ENCODE results near the gene OXNAD1. TPM values are rescaled to one million over a fixed set of nuclear protein-coding genes. Genes with fewer than 3 reads are reported as not detected.

Gene OXNAD1
- total and polyA plus RNA-seq, 2 of the 13 experiments (the other 11 are each of a cell fraction or from before 2014, with no cell fraction given), result 9.9 to 18.8 TPM

- no peak for TF ChIP-seq GMEB2 (CRISPR knock-in tag; IDR thresholded peaks at IDR 0.05; ENCODE audit: low read depth)
- no peak for TF ChIP-seq ZNF589 (CRISPR knock-in tag; conservative IDR thresholded peaks at IDR 0.05)
- no peak for TF ChIP-seq TBX2 (CRISPR knock-in tag; IDR thresholded peaks at IDR 0.05; ENCODE audit: borderline replicate concordance)
- no peak for TF ChIP-seq ZNF547 (CRISPR knock-in tag; IDR thresholded peaks at IDR 0.05)
- no peak for TF ChIP-seq ZSCAN30 (CRISPR knock-in tag; IDR thresholded peaks at IDR 0.05)
- TF ChIP-seq TFAP4 (IDR thresholded peaks at IDR 0.05; ENCODE audit: borderline replicate concordance, low read depth), result no peak
- TF ChIP-seq ZXDC (CRISPR knock-in tag; IDR thresholded peaks at IDR 0.05), result no peak
- TF ChIP-seq ZNF556 (CRISPR knock-in tag; IDR thresholded peaks at IDR 0.05; ENCODE audit: borderline replicate concordance), result no peak
- TF ChIP-seq ZNF317 (CRISPR knock-in tag; IDR thresholded peaks at IDR 0.05), result no peak
- no peak for TF ChIP-seq NFIC (IDR thresholded peaks at IDR 0.05; ENCODE audit: low read length)
- TF ChIP-seq ZNF512B (CRISPR knock-in tag; IDR thresholded peaks at IDR 0.05; ENCODE audit: borderline replicate concordance), result no peak
- no peak for TF ChIP-seq EEA1 (CRISPR knock-in tag; IDR thresholded peaks at IDR 0.05; ENCODE audit: borderline replicate concordance)
- TF ChIP-seq ZMYM3 (CRISPR knock-in tag; IDR thresholded peaks at IDR 0.05), result no peak
- TF ChIP-seq NCOR1 (IDR thresholded peaks at IDR 0.05; ENCODE audit: borderline replicate concordance, low read length), result no peak
- TF ChIP-seq ZNF543 (CRISPR knock-in tag; IDR thresholded peaks at IDR 0.05), result no peak
- TF ChIP-seq ZNF256 (CRISPR knock-in tag; conservative IDR thresholded peaks at IDR 0.05), result no peak
- TF ChIP-seq ARNTL (CRISPR knock-in tag; IDR thresholded peaks at IDR 0.05), result no peak
- no peak for TF ChIP-seq PATZ1 (CRISPR knock-in tag; IDR thresholded peaks at IDR 0.05)
Observed at GRCh38 chr3:16297997-16298885, 33.2 kb downstream of the OXNAD1 start (continued).

All from HepG2 (cell line).